Gastroesophageal sphincter (tissue), 3 donors: ENCODE measurements around the gene CASP3.

Experiments
- POLR2A ChIP-seq, 2 donors: fragments of 450-650 bp; IDR thresholded peaks; one replicate each; pipeline ENCODE4 v1.6.1; 2017; ENCODE audit warnings: antibody characterized with exemption in 2 of 2, mild to moderate bottlenecking in 2 of 2, moderate library complexity in 1 of 2
- POLR2AphosphoS5 ChIP-seq: sonication (generic); formaldehyde crosslinking; IDR thresholded peaks from one replicate; pipeline ENCODE4 v1.6.1; 2017; ENCODE audit warnings: antibody characterized with exemption
- TF ChIP-seq, protein P1 (sequence below), 4 experiments: fragments of 200-600 bp in 2 of 4; fragments of 450-650 bp in 2 of 4; sonication (generic) in 1 of 4; IDR thresholded peaks; one replicate each; pipeline ENCODE4 v1.5.1; 2017 to 2019; ENCODE audit warnings: antibody characterized with exemption in 4 of 4, mild to moderate bottlenecking in 2 of 4, moderate library complexity in 2 of 4

DNA sequence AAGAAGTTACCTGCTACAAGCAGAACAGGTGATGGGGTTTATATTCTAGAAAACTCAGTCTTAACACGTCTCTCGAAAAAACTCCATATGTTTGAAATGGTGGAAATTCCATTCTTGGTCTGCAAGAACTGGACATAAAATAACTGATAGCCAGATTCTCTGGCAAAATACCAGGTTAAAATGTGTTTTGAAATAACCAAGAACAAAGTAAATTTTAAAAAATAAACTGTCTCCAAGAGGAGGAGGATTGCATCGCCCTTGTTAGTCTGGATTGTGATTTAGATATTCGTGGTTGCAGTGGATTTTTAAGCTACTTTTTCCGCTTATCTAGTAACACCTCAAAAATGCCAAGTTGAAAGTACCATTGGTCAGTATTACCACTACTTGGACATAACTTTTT lies 43.8 kb upstream of the CASP3 start:
- TF ChIP-seq, protein P1, sequence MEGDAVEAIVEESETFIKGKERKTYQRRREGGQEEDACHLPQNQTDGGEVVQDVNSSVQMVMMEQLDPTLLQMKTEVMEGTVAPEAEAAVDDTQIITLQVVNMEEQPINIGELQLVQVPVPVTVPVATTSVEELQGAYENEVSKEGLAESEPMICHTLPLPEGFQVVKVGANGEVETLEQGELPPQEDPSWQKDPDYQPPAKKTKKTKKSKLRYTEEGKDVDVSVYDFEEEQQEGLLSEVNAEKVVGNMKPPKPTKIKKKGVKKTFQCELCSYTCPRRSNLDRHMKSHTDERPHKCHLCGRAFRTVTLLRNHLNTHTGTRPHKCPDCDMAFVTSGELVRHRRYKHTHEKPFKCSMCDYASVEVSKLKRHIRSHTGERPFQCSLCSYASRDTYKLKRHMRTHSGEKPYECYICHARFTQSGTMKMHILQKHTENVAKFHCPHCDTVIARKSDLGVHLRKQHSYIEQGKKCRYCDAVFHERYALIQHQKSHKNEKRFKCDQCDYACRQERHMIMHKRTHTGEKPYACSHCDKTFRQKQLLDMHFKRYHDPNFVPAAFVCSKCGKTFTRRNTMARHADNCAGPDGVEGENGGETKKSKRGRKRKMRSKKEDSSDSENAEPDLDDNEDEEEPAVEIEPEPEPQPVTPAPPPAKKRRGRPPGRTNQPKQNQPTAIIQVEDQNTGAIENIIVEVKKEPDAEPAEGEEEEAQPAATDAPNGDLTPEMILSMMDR (IDR thresholded peaks at IDR 0.05): no peak
- TF ChIP-seq POLR2A (IDR thresholded peaks at IDR 0.05) (no peak), POLR2AphosphoS5 (no peak)
